H1 (cell line): ENCODE measurements around the gene GIGYF2. TPM values are rescaled to one million over a fixed set of nuclear protein-coding genes. Genes with fewer than 3 reads are reported as not detected.

Experiments
- CTCF ChIA-PET: fragments of 300-600 bp; sonication (Branson Sonifier 250); formaldehyde crosslinking; loops from one replicate; lab custom pipeline; 2021; ENCODE audit not compliant: partially characterized antibody; lab: Charles Lee
- POLR2A ChIA-PET: fragments of 300-600 bp; sonication (Branson Sonifier 250); formaldehyde crosslinking; loops from one replicate; lab custom pipeline; 2021; ENCODE audit warnings: inconsistent platforms; ENCODE audit not compliant: partially characterized antibody; lab: Charles Lee
- DNase-seq, 2 experiments: peaks; one replicate each; pipeline versions ENCODE4 v3.0.0 to v3.0.0-alpha.2; 2010 to 2022; ENCODE audit warnings: low spot score in 2 of 2, low read depth in 1 of 2, mixed read lengths in 1 of 2
- FAIRE-seq: peaks from 2 replicates; lab custom pipeline; 2011; peaks lifted over from hg19 to GRCh38; lab: Jason Lieb, UNC
- H2AFZ ChIP-seq: 2 replicates; pipeline ENCODE4 v1.8.1; 2012; ENCODE audit warnings: low read length, inconsistent platforms
- H2AK5ac ChIP-seq: 2 replicates; pipeline ENCODE4 v1.6.1; 2013; ENCODE audit warnings: low read depth, low read length
- H2BK120ac ChIP-seq: replicated peaks from 2 replicates; pipeline ENCODE3; 2013; ENCODE audit warnings: low read depth, low read length, inconsistent platforms
- H2BK12ac ChIP-seq: 2 replicates; pipeline ENCODE4 v1.6.1; 2013; ENCODE audit warnings: low read depth, low read length
- H2BK15ac ChIP-seq: 2 replicates; pipeline ENCODE4 v1.6.1; 2013; ENCODE audit warnings: low read length
- H2BK20ac ChIP-seq: 2 replicates; pipeline ENCODE4 v1.6.1; 2013; ENCODE audit warnings: low read length
- H2BK5ac ChIP-seq: 2 replicates; pipeline ENCODE4 v1.6.1; 2013; ENCODE audit warnings: low read depth, low read length
- H3K14ac ChIP-seq: 2 replicates; pipeline ENCODE4 v1.6.1; 2013; ENCODE audit warnings: inconsistent platforms; ENCODE audit not compliant: insufficient read length
- H3K18ac ChIP-seq: 2 replicates; pipeline ENCODE4 v1.6.1; 2013; ENCODE audit warnings: low read length; ENCODE audit errors: extremely low read depth
- H3K23ac ChIP-seq: 2 replicates; pipeline ENCODE4 v1.6.1; 2013; ENCODE audit warnings: inconsistent platforms; ENCODE audit not compliant: insufficient read length
- H3K23me2 ChIP-seq: 2 replicates; pipeline ENCODE4 v1.6.1; 2013; ENCODE audit warnings: low read depth, low read length
- H3K27ac ChIP-seq: 2 replicates; pipeline ENCODE4 v1.6.1; 2011; ENCODE audit warnings: low read depth, low read length, inconsistent platforms
- H3K27me3 ChIP-seq, 4 experiments: replicated peaks in 1 of 4; 1 replicate in 1 of 4; 2 replicates in 3 of 4; pipeline versions ENCODE4 v1.6.1 to v1.8.1; 2011 to 2013; ENCODE audit warnings: low read length in 3 of 4, mild to moderate bottlenecking in 3 of 4, inconsistent platforms in 2 of 4, mixed read lengths in 2 of 4, moderate library complexity in 1 of 4; ENCODE audit not compliant: control insufficient read depth in 3 of 4, insufficient read depth in 3 of 4; ENCODE audit errors: extremely low read depth in 1 of 4
- H3K36me3 ChIP-seq, 4 experiments: 2 replicates each; pipeline versions ENCODE4 v1.6.1 to v1.8.1; 2011 to 2013; ENCODE audit warnings: mild to moderate bottlenecking in 4 of 4, low read length in 3 of 4, moderate library complexity in 2 of 4, control low read depth in 1 of 4, inconsistent platforms in 1 of 4; ENCODE audit not compliant: insufficient read depth in 4 of 4, control insufficient read depth in 2 of 4
- H3K4ac ChIP-seq: replicated peaks from 2 replicates; pipeline ENCODE3; 2013; ENCODE audit warnings: low read length, low read depth, mixed read lengths, inconsistent platforms; ENCODE audit not compliant: insufficient read length
- H3K4me1 ChIP-seq, 4 experiments: replicated peaks in 1 of 4; 1 replicate in 1 of 4; 2 replicates in 3 of 4; pipeline versions ENCODE4 v1.6.1 to v1.8.1; 2011 to 2013; ENCODE audit warnings: low read length in 3 of 4, inconsistent platforms in 2 of 4, mixed read lengths in 1 of 4; ENCODE audit not compliant: insufficient read depth in 4 of 4, control insufficient read depth in 3 of 4
- H3K4me2 ChIP-seq, 2 experiments: 2 replicates each; pipeline versions ENCODE4 v1.6.1 to v1.8.1; 2011 to 2013; ENCODE audit warnings: low read depth in 2 of 2, low read length in 2 of 2, control low read depth in 1 of 2, inconsistent platforms in 1 of 2, mild to moderate bottlenecking in 1 of 2; ENCODE audit not compliant: insufficient read depth in 1 of 2
- H3K4me3 ChIP-seq, 4 experiments: fragments of 200-600, 300-600 bp in 1 of 4; sonication (generic), shearing (Covaris generic), sonication (Bioruptor Twin) in 1 of 4; 2 replicates each; pipeline versions ENCODE4 v1.5.1 to v1.8.1; 2011 to 2016; ENCODE audit warnings: low read length in 4 of 4, low read depth in 3 of 4, control low read depth in 2 of 4, inconsistent platforms in 2 of 4, mild to moderate bottlenecking in 2 of 4, mixed read lengths in 1 of 4, moderate library complexity in 1 of 4; ENCODE audit not compliant: insufficient read depth in 2 of 4; ENCODE audit errors: extremely low read depth in 1 of 4
- H3K56ac ChIP-seq: replicated peaks from 2 replicates; pipeline ENCODE3; 2013; ENCODE audit warnings: low read depth, mild to moderate bottlenecking, mixed read lengths, low read length, inconsistent platforms; ENCODE audit not compliant: insufficient read length
- H3K79me1 ChIP-seq: 2 replicates; pipeline ENCODE4 v1.6.1; 2013; ENCODE audit warnings: low read depth, low read length, control low read depth
- H3K79me2 ChIP-seq, 2 experiments: 2 replicates each; pipeline versions ENCODE4 v1.6.1 to v1.8.1; 2012 to 2013; ENCODE audit warnings: low read length in 2 of 2, mild to moderate bottlenecking in 2 of 2, inconsistent platforms in 1 of 2; ENCODE audit not compliant: insufficient read depth in 2 of 2, control insufficient read depth in 1 of 2
- H3K9ac ChIP-seq, 4 experiments: replicated peaks in 1 of 4; 1 replicate in 1 of 4; 2 replicates in 3 of 4; pipeline versions ENCODE4 v1.6.1 to v1.8.1; 2011 to 2013; ENCODE audit warnings: low read depth in 3 of 4, low read length in 3 of 4, control low read depth in 2 of 4, mild to moderate bottlenecking in 2 of 4, moderate library complexity in 2 of 4, inconsistent platforms in 1 of 4; ENCODE audit errors: extremely low read depth in 1 of 4
- H3K9me3 ChIP-seq, 2 experiments: 2 replicates each; pipeline versions ENCODE4 v1.6.1 to v1.8.1; 2012 to 2013; ENCODE audit warnings: mild to moderate bottlenecking in 2 of 2, moderate library complexity in 2 of 2, control low read depth in 1 of 2, inconsistent platforms in 1 of 2, low read depth in 1 of 2, low read length in 1 of 2, mixed read lengths in 1 of 2; ENCODE audit not compliant: insufficient read depth in 2 of 2
- H4K20me1 ChIP-seq, 2 experiments: replicated peaks in 1 of 2; 2 replicates each; pipeline versions ENCODE3 to v1.8.1; 2011 to 2013; ENCODE audit warnings: inconsistent platforms in 2 of 2, low read length in 2 of 2, mild to moderate bottlenecking in 1 of 2; ENCODE audit not compliant: insufficient read depth in 2 of 2, control insufficient read depth in 1 of 2
- H4K5ac ChIP-seq: 2 replicates; pipeline ENCODE4 v1.6.1; 2013; ENCODE audit warnings: low read length, low read depth, mixed read lengths, inconsistent platforms; ENCODE audit not compliant: insufficient read length
- H4K8ac ChIP-seq: 2 replicates; pipeline ENCODE4 v1.8.0; 2013; ENCODE audit warnings: mild to moderate bottlenecking, moderate library complexity, low read length, inconsistent platforms; ENCODE audit not compliant: insufficient read depth; ENCODE audit errors: extremely low read depth
- H4K91ac ChIP-seq: replicated peaks from 2 replicates; pipeline ENCODE3; 2013; ENCODE audit warnings: low read length, mixed read lengths, inconsistent platforms; ENCODE audit not compliant: insufficient read length
- ASH2L ChIP-seq: fragments of 200-600, 300-600 bp; sonication (generic); IDR thresholded peaks from one replicate; pipeline ENCODE4 v1.7.1; 2017; ENCODE audit warnings: low read length
- CTBP2 ChIP-seq: IDR thresholded peaks from 2 replicates; pipeline ENCODE4 v1.7.0; 2011; ENCODE audit warnings: borderline replicate concordance, mild to moderate bottlenecking, moderate library complexity, mixed read lengths, low read length; ENCODE audit not compliant: insufficient read depth, insufficient read length
- GABPA ChIP-seq: IDR thresholded peaks from 2 replicates; pipeline ENCODE4 v1.6.1; 2011; ENCODE audit warnings: mild to moderate bottlenecking, low read length, moderate library complexity, borderline replicate concordance; ENCODE audit not compliant: insufficient read depth
- KDM5A ChIP-seq: fragments of 200-600 bp; IDR thresholded peaks from 2 replicates; pipeline ENCODE4 v1.7.1; 2012; ENCODE audit warnings: mild to moderate bottlenecking, low read length, inconsistent platforms, mixed read lengths
- MAFK ChIP-seq: IDR thresholded peaks from 2 replicates; pipeline ENCODE4 v1.6.1; 2012; ENCODE audit warnings: low read depth, mild to moderate bottlenecking, improper control_type of control experiment, low read length
- POLR2AphosphoS5 ChIP-seq: IDR thresholded peaks from 2 replicates; pipeline ENCODE4 v1.6.1; 2011; ENCODE audit warnings: low read depth, low read length
- RAD21 ChIP-seq, 2 experiments: IDR thresholded peaks in 1 of 2; conservative IDR thresholded peaks in 1 of 2; 2 replicates each; pipeline ENCODE4 v1.6.1; 2011; ENCODE audit warnings: low read depth in 2 of 2, low read length in 2 of 2, improper control_type of control experiment in 1 of 2, inconsistent platforms in 1 of 2, mild to moderate bottlenecking in 1 of 2, moderate library complexity in 1 of 2
- RFX5 ChIP-seq: IDR thresholded peaks from 2 replicates; pipeline ENCODE4 v1.6.1; 2011; ENCODE audit warnings: low read depth, low read length, improper control_type of control experiment, borderline replicate concordance
- RXRA ChIP-seq: IDR thresholded peaks from 2 replicates; pipeline ENCODE4 v1.6.1; 2011; ENCODE audit warnings: low read depth, mild to moderate bottlenecking, low read length, moderate library complexity; ENCODE audit not compliant: insufficient read depth
- WGBS, 2 experiments: shearing (Covaris generic) in 1 of 2; methylation state at CpG; one replicate each; pipeline versions ENCODE4 v1.1.6 to v1.1.7; 2013 to 2015; ENCODE audit warnings: low lambda C conversion rate in 2 of 2, mixed read lengths in 2 of 2, inconsistent platforms in 1 of 2, low coverage in 1 of 2, missing lambda C conversion rate in 1 of 2; ENCODE audit not compliant: insufficient replicate concordance in 2 of 2, insufficient coverage in 1 of 2, insufficient read length in 1 of 2; ENCODE audit errors: extremely low coverage in 1 of 2, missing lambda C conversion rate in 1 of 2; 5-methylcytosine and 5-hydroxymethylcytosine counted together
- polyA plus RNA-seq, 7 experiments: library from polyadenylated mRNA; depleted of rRNA in 3 of 7; stranded (reverse) in 5 of 7; unstranded in 2 of 7; fragments of >200 nt in 5 of 7; fragments of 200-250 nt in 2 of 7; gene quantifications; 1 replicate in 5 of 7; 2 replicates in 1 of 7; 4 replicates in 1 of 7; pipeline versions ENCODE4 v1.2.1 to v1.2.3, GENCODE V29; 2011 to 2013; ENCODE audit warnings: missing spikeins in 2 of 7, mixed read lengths in 2 of 7
- total RNA-seq: library from RNA; stranded (reverse); fragmentation: NEBNext Ultra II Directional; extraction: Animal tissue kit (Norgen Biotek cat#: 25700); gene quantifications from 2 replicates; pipeline ENCODE4 v1.2.1, GENCODE V29; 2021

The GIGYF2 gene
- total and polyA plus RNA-seq, 2 of the 8 experiments (the other 6 are each of a cell fraction or from before 2014, with no cell fraction given), result 22.3 to 62.0 TPM

DNA sequence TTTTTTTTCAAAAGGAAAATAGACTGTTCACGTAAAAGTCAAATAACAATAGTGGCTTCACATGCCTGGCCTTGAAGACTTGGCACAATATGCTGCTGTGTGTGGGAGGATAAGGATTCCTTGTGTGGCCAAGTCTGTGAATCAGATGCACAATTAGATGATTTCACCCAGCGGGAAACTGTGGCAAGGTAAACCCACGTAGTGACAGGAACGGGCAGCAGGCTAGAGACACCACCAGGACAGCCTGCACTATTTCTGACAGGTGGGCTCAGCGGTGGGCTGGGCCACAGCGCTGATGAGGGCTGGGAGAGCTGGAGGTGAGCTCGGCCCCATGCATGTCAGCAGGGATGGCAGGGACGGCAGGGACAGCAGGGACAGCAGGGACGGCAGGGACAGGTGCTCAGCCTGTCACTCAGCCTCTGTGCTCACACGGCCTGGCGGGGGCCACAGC, 194.5 kb downstream of the GIGYF2 start:
- Histone ChIP-seq H3K9ac (no peak overlapping the region), H2AK5ac (no peak overlapping the region), H3K36me3 (no peaks in the 10 kb centered on the region), H4K91ac (no peak overlapping the region), H3K23me2 (peaks cover 4% of the 10 kb centered on the region), H3K4me3 (no peak overlapping the region), H3K79me2 (no peaks in the 10 kb centered on the region), H3K14ac (no peak overlapping the region), H3K27ac (no peak overlapping the region), H2BK12ac (no peak overlapping the region), H4K5ac (no peak overlapping the region), H2BK5ac (no peak overlapping the region), H2BK15ac (no peak overlapping the region; the same call in 1 of the 2 replicates), H3K4ac (no peak overlapping the region), H3K9me3 (no peaks in the 10 kb centered on the region), H4K20me1 (peaks cover 0 to 5% of the 10 kb centered on the region in 2 experiments), H3K27me3 (no peaks in the 10 kb centered on the region), H4K8ac (no peak overlapping the region), H3K23ac (no peak overlapping the region), H2BK120ac (no peak overlapping the region), H3K18ac (no peak overlapping the region), H3K4me1 (peaks cover 0 to 16% (median 10%) of the 10 kb centered on the region in 4 experiments; a peak in 6 of 7 replicates), H3K4me2 (peak overlapping the region in 1 of 2 experiments; percentile 55; a peak in 1 of 4 replicates), H3K56ac (no peak overlapping the region), H2AFZ (no peak overlapping the region), H3K79me1 (no peaks in the 10 kb centered on the region), H2BK20ac (no peak overlapping the region)
- POLR2A ChIA-PET, result interaction anchor here (1.2 to 1.5 kb wide), 2 partner anchors 8 to 12 kb away, joined by 4 read pairs; no protein-coding TSS in a partner anchor
- DNase-seq, result no peak
- no peak for FAIRE-seq
- CTCF ChIA-PET, result interaction anchor here (0.7 to 3.0 kb wide), 7 partner anchors 10 to 162 kb away, joined by 3 to 7 read pairs (median 3); no protein-coding TSS in a partner anchor
- TF ChIP-seq RAD21 (IDR thresholded peaks at IDR 0.05 in 1 of 2, conservative IDR thresholded peaks at IDR 0.05 in 1 of 2; ENCODE audit: low read depth in 2 of 2, low read length in 2 of 2), result no peak
- TF ChIP-seq GABPA, result no peak
- TF ChIP-seq CTBP2, result no peak
- TF ChIP-seq ASH2L, result no peak
- TF ChIP-seq KDM5A, result no peak
- no peak for TF ChIP-seq RXRA
- no peak for TF ChIP-seq RFX5
- no peak for TF ChIP-seq MAFK
- no peak for TF ChIP-seq POLR2AphosphoS5
- 83% methylated on average over 11 of the region's 11 CpGs; no CpG with 5 or more reads in 1 of the 2 experiments for WGBS, 2 experiments
